DND-41 (cell line): ENCODE data around the gene BRCA1.
A peak's percentile ranks its signal among the peaks of the same experiment; 100 is the strongest.
"Not testable (repeated sequence)": the region's sequence is repeated elsewhere in the genome, so short reads cannot be mapped to it uniquely, and the experiment has no call there.

Source experiments
- ATAC-seq: fragments of 200-7000 bp; cut with Tn5 transposase; 3 replicates; pipeline ENCODE4 v1.9.1; 2021; ENCODE audit warnings: low read depth; ENCODE audit not compliant: insufficient read depth
- DNase-seq: peaks from one replicate; pipeline ENCODE4 v3.0.0-alpha.2; 2020
- H2AFZ ChIP-seq: 2 replicates; pipeline ENCODE4 v1.6.0; 2012; ENCODE audit warnings: low read depth, low read length
- H3K27ac ChIP-seq: 2 replicates; pipeline ENCODE4 v1.5.1; 2012; ENCODE audit warnings: low read length, inconsistent platforms
- H3K27me3 ChIP-seq: fragments of 200-600 bp; sonication (generic); 2 replicates; pipeline ENCODE4 v1.6.0; 2012; ENCODE audit warnings: low read length, mild to moderate bottlenecking, inconsistent platforms; ENCODE audit not compliant: insufficient read depth, poor library complexity
- H3K36me3 ChIP-seq: 2 replicates; pipeline ENCODE4 v1.5.1; 2012; ENCODE audit warnings: low read length, inconsistent platforms; ENCODE audit not compliant: insufficient read depth
- H3K4me1 ChIP-seq: 2 replicates; pipeline ENCODE4 v1.5.1; 2012; ENCODE audit warnings: mild to moderate bottlenecking, low read length; ENCODE audit not compliant: insufficient read depth
- H3K4me2 ChIP-seq: 2 replicates; pipeline ENCODE4 v1.6.0; 2012; ENCODE audit warnings: mild to moderate bottlenecking, moderate library complexity, low read length, inconsistent platforms; ENCODE audit not compliant: insufficient read depth
- H3K4me3 ChIP-seq, 2 experiments: fragments of 200-600 bp in 1 of 2; shearing (Covaris generic) in 1 of 2; 2 replicates each; pipeline ENCODE4 v1.5.1; 2012 to 2016; ENCODE audit warnings: inconsistent platforms in 2 of 2, low read length in 2 of 2, mild to moderate bottlenecking in 2 of 2, low read depth in 1 of 2, moderate library complexity in 1 of 2
- H3K79me2 ChIP-seq: 2 replicates; pipeline ENCODE4 v1.6.0; 2012; ENCODE audit warnings: low read length, inconsistent platforms; ENCODE audit not compliant: insufficient read depth
- H3K9ac ChIP-seq: 2 replicates; pipeline ENCODE4 v1.6.0; 2012; ENCODE audit warnings: low read depth, mild to moderate bottlenecking, inconsistent platforms, low read length, moderate library complexity
- H3K9me3 ChIP-seq: 2 replicates; pipeline ENCODE4 v1.5.1; 2012; ENCODE audit warnings: low read length, moderate library complexity, mild to moderate bottlenecking, inconsistent platforms; ENCODE audit not compliant: insufficient read depth, severe bottlenecking
- H4K20me1 ChIP-seq: 2 replicates; pipeline ENCODE4 v1.6.0; 2012; ENCODE audit warnings: low read length; ENCODE audit not compliant: insufficient read depth
- EZH2 ChIP-seq: IDR thresholded peaks from 3 replicates; pipeline ENCODE4 v1.6.1; 2012; ENCODE audit warnings: borderline replicate concordance, low read depth, mild to moderate bottlenecking, moderate library complexity, low read length, inconsistent platforms; ENCODE audit not compliant: severe bottlenecking
- TF ChIP-seq, protein P1 (sequence below): IDR thresholded peaks from 2 replicates; pipeline ENCODE4 v1.5.1; 2012; ENCODE audit warnings: borderline replicate concordance, low read length, moderate library complexity, mild to moderate bottlenecking; ENCODE audit not compliant: poor library complexity, severe bottlenecking; ENCODE audit errors: extremely low read depth

The BRCA1 gene

DNA sequence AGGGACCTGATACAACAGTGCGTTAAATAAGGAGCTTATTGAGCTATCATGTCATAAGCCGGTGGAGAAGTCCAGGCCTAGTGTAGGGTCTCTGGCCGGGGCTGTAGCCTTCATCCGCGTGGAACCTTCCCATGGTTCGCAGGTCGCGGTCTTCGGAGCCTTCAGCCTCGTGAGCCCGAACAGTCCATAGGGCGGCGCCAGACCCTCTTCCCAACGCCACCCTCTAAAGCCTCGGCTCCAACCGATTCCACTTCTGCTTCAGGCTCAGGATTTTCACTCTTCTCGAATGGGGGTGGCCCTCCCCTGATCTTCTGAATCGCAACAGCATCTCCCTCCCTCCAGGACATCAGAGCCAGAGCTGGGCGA is 10.3 kb upstream of the BRCA1 start:
- Histone ChIP-seq H3K36me3 (peaks cover 32% of the 10 kb centered on the region), H3K4me1 (peaks cover 33% of the 10 kb centered on the region), H3K4me2 (peak overlapping the region; percentile 44), H3K27me3 (no peaks in the 10 kb centered on the region), H3K4me3 (peak overlapping the region in 1 of 2 experiments; percentile 24; a peak in 1 of 4 replicates), H4K20me1 (no peaks in the 10 kb centered on the region), H3K9ac (peak overlapping the region; percentile 47; the same call in 1 of the 2 replicates), H3K9me3 (no peaks in the 10 kb centered on the region), H3K79me2 (no peaks in the 10 kb centered on the region), H3K27ac (peak overlapping the region; percentile 90), H2AFZ (no peak overlapping the region)
- DNase-seq (no peak), ATAC-seq (no peak)
- TF ChIP-seq EZH2 = no peak
- TF ChIP-seq, protein P1, sequence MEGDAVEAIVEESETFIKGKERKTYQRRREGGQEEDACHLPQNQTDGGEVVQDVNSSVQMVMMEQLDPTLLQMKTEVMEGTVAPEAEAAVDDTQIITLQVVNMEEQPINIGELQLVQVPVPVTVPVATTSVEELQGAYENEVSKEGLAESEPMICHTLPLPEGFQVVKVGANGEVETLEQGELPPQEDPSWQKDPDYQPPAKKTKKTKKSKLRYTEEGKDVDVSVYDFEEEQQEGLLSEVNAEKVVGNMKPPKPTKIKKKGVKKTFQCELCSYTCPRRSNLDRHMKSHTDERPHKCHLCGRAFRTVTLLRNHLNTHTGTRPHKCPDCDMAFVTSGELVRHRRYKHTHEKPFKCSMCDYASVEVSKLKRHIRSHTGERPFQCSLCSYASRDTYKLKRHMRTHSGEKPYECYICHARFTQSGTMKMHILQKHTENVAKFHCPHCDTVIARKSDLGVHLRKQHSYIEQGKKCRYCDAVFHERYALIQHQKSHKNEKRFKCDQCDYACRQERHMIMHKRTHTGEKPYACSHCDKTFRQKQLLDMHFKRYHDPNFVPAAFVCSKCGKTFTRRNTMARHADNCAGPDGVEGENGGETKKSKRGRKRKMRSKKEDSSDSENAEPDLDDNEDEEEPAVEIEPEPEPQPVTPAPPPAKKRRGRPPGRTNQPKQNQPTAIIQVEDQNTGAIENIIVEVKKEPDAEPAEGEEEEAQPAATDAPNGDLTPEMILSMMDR = peak; percentile 8

DNA sequence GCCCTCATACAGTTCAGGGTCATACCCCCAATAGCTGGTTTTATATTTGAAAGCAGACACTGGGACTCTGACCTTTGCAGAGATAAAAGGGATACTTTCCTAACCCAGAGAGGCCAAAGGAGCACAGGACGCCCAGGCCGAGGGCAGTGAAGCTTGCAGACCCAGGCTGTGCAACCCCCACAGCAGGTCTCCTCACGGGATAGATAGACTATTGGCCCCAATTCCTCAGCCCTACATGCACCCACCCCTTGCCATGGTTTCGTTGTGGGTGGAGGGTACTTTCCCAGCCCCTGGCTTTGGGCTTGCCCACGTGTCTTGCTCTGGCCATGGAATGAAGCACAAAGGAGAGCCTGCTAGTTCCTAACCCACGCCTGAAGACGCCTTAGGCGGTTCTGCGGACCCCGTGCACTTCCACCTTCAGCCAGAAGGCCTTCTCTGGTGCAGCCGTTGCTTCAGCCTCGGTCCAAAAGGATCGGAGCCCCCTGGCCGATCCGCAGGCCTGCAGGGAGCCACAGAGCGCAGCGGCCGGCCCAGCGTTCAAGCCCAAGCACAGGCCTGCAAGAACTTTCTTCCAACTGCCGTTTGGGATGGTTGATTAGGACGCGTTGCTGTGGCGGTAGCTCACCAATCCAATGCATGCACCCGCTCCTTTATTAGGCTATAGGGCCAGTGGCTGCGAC is 9.8 kb upstream of the BRCA1 start:
- H3K79me2 ChIP-seq = 0 out of 2 replicates have a peak, but pooled peaks cover under 1% of the 10 kb centered on the region
- H4K20me1 ChIP-seq = no peaks in the 10 kb centered on the region
- no peaks in the 10 kb centered on the region for H3K9me3 ChIP-seq
- H3K4me3 ChIP-seq = no peak overlapping the region
- no peaks in the 10 kb centered on the region for H3K27me3 ChIP-seq
- no peak overlapping the region for H2AFZ ChIP-seq
- peaks cover 32% of the 10 kb centered on the region for H3K36me3 ChIP-seq
- TF ChIP-seq, protein P1 = no peak
- TF ChIP-seq EZH2 = no peak
- H3K27ac ChIP-seq = peak overlapping the region; percentile 90
- no peak overlapping the region for H3K4me2 ChIP-seq
- ATAC-seq (no peak), DNase-seq (no peak)
- no peak overlapping the region; the same call in 1 of the 2 replicates for H3K9ac ChIP-seq
- peaks cover 33% of the 10 kb centered on the region for H3K4me1 ChIP-seq

DNA sequence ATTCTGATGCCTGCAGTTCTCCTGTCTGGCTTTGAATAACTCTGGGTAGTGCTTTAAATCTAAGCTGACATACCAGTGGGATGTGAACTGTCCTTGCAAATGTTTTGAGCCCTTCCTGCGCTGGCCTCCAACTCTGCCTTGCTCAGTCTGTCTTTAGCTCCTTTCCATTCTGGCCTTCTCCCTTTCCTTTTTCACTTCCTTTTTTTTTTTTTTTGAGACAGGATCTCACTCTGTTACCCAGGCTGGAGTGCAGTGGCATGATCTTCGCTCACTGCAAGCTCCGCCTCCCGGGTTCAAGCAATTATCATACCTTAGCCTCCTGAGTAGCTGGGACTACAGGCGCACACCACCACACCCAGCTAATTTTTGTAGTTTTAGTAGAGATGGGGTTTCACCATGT is 8.3 kb upstream of the BRCA1 start:
- not testable (repeated sequence) for H3K9ac ChIP-seq, H3K4me2 ChIP-seq, H2AFZ ChIP-seq, H3K27me3 ChIP-seq, DNase-seq, H3K79me2 ChIP-seq, ATAC-seq, H3K9me3 ChIP-seq, H4K20me1 ChIP-seq, H3K4me3 ChIP-seq, H3K27ac ChIP-seq
- Histone ChIP-seq H3K4me1 (peaks cover 33% of the 10 kb centered on the region), H3K36me3 (peaks cover 32% of the 10 kb centered on the region)

DNA sequence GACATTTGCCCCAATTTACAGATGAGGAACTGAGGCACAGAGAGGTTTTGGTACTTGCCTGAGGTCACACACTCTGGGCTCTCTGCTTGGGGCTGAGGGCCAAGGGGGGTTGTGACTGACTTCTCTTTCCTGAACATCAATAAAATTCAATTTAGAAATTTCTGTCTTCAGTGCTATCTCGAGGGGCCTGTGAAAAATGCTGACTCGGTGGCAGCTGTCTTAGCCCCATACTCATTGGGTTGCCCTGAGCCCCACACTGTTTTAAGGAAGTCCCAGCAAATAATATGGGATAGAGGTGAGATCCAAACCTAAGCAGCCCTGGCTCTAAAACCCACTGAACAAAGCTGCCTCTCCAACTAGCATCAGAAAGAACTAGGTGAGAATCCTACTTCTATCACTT is 7.0 kb upstream of the BRCA1 start:
- Histone ChIP-seq H3K9ac (no peak overlapping the region), H2AFZ (no peak overlapping the region), H3K36me3 (peaks cover 37% of the 10 kb centered on the region), H3K27me3 (no peaks in the 10 kb centered on the region), H3K4me1 (peaks cover 29% of the 10 kb centered on the region), H3K27ac (no peak overlapping the region), H4K20me1 (no peaks in the 10 kb centered on the region), H3K9me3 (no peaks in the 10 kb centered on the region), H3K4me3 (no peak overlapping the region), H3K79me2 (peaks cover 12% of the 10 kb centered on the region), H3K4me2 (no peak overlapping the region)
- DNase-seq (no peak), ATAC-seq (no peak)
- TF ChIP-seq, protein P1 = no peak
- no peak for TF ChIP-seq EZH2
